Psoas muscle (tissue), 8 donors: ENCODE measurements around the gene CCNK. TPM values are rescaled to one million over a fixed set of nuclear protein-coding genes. Genes with fewer than 3 reads are reported as not detected.

Experiments used
- ATAC-seq, 4 donors: fragments of 200-7000 bp; cut with Tn5 transposase; one replicate each; pipeline ENCODE4 v1.9.1; 2020; ENCODE audit warnings: moderate library complexity in 3 of 4, mild to moderate bottlenecking in 2 of 4
- DNase-seq, 2 donors: peaks; one replicate each; pipeline ENCODE4 v3.0.0-alpha.2; 2020
- H3K27ac ChIP-seq: fragments of 200-600 bp; one replicate; pipeline ENCODE4 v1.8.0; 2022
- H3K27me3 ChIP-seq, 3 donors: fragments of 200-600 bp in 1 of 3; one replicate each; pipeline versions ENCODE4 v1.6.1 to v1.8.0; 2013 to 2022; ENCODE audit warnings: low read length in 2 of 3, mild to moderate bottlenecking in 2 of 3, moderate library complexity in 1 of 3; ENCODE audit not compliant: insufficient read depth in 3 of 3
- H3K36me3 ChIP-seq, 2 donors: fragments of 200-600 bp in 1 of 2; one replicate each; pipeline versions ENCODE4 v1.6.1 to v1.8.0; 2013 to 2022; ENCODE audit warnings: low read depth in 1 of 2, mild to moderate bottlenecking in 1 of 2, moderate library complexity in 1 of 2; ENCODE audit not compliant: insufficient read depth in 1 of 2
- H3K4me1 ChIP-seq: fragments of 200-600 bp; one replicate; pipeline ENCODE4 v1.8.0; 2022
- H3K4me3 ChIP-seq: fragments of 200-600 bp; one replicate; pipeline ENCODE4 v1.8.0; 2022; ENCODE audit warnings: mild to moderate bottlenecking
- H3K9me3 ChIP-seq: fragments of 200-600 bp; one replicate; pipeline ENCODE4 v1.8.0; 2022
- WGBS, 3 donors: extraction: QIAGEN DNeasy Blood & Tissue Kit; methylation state at CpG; one replicate each; pipeline versions ENCODE4 v1.1.6 to v1.1.7; 2013; 5-methylcytosine and 5-hydroxymethylcytosine counted together
- intact Hi-C, 2 donors: fragments of 100-400 bp; cut with DNase I; formaldehyde crosslinking; loops; one replicate each; pipeline versions ENCODE4 v1.11.0 to v1.14.2; 2022
- polyA plus RNA-seq, 3 donors: library from polyadenylated mRNA; stranded (reverse); fragments of 200-250 nt; gene quantifications; one replicate each; pipeline ENCODE4 v1.2.3, GENCODE V29; 2013
- total RNA-seq, 4 donors: library from RNA; stranded (reverse); fragmentation: NEBNext Ultra II Directional in 2 of 4; extraction: Animal tissue kit (Norgen Biotek cat#: 25700) in 2 of 4; gene quantifications; one replicate each; pipeline versions ENCODE4 v1.2.1 to v1.2.4, GENCODE V29; 2021 to 2023
- TF ChIP-seq, protein P1 (sequence below): fragments of 200-600 bp; IDR thresholded peaks from one replicate; pipeline ENCODE4 v1.8.0; 2022; ENCODE audit warnings: antibody characterized with exemption
- donor health status: healthy with polysubstance abuse.
- donor health status: DM: no; HTN: no; CAD: no; lungs with moderate emphysema.
- donor health status: Bipolar disorder and iron deficiency.
- donor health status: healthy.
- donor health status: DM: yes; HTN: yes; CAD: no.
- donor health status: DM: no; HTN: no; CAD: no.
- donor health status: DM: no; HTN: no; CAD: no.
- donor health status: DM: yes; HTN: yes; CAD: no.

CCNK gene
- total and polyA plus RNA-seq, 7 donors, result 17.6 to 53.2 (median 39.8) TPM

DNA sequence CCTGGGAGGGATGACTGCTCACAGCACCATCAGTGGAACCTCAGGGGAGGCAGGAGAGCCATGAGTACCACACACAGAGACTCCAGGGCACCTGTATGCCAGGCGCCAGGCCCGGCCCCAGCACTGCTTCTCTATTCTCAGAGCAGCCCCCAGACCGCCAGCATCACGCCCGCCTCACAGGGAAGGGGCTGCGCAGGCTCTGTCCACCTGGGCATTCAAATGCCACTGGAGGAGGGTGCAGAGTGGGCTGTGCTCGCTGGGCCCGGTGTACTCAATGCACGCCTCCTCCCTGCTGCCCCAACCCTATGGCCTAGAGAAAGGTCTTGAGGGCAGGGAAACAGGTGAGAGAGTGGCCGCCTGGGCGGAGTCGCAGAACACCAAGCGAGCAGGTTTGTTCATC, 79.2 kb downstream of the CCNK start:
- H3K4me3 ChIP-seq, result no peak overlapping the region
- H3K9me3 ChIP-seq, result no peaks in the 10 kb centered on the region
- DNase-seq, result no peak
- H3K4me1 ChIP-seq, result peaks cover 12% of the 10 kb centered on the region
- WGBS, 3 donors, result 89 to 95% (median 95%) methylated on average over 13 of the region's 13 CpGs
- intact Hi-C loops, result loop anchor here in 1 of 2 donors (5.0 kb wide), 1 partner anchor 72 kb away; no protein-coding TSS in a partner anchor
- ATAC-seq, result no peak
- no peak overlapping the region for H3K27ac ChIP-seq
- no peaks in the 10 kb centered on the region for H3K36me3 ChIP-seq
- no peaks in the 10 kb centered on the region for H3K27me3 ChIP-seq
- TF ChIP-seq, protein P1, sequence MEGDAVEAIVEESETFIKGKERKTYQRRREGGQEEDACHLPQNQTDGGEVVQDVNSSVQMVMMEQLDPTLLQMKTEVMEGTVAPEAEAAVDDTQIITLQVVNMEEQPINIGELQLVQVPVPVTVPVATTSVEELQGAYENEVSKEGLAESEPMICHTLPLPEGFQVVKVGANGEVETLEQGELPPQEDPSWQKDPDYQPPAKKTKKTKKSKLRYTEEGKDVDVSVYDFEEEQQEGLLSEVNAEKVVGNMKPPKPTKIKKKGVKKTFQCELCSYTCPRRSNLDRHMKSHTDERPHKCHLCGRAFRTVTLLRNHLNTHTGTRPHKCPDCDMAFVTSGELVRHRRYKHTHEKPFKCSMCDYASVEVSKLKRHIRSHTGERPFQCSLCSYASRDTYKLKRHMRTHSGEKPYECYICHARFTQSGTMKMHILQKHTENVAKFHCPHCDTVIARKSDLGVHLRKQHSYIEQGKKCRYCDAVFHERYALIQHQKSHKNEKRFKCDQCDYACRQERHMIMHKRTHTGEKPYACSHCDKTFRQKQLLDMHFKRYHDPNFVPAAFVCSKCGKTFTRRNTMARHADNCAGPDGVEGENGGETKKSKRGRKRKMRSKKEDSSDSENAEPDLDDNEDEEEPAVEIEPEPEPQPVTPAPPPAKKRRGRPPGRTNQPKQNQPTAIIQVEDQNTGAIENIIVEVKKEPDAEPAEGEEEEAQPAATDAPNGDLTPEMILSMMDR, result no peak

DNA sequence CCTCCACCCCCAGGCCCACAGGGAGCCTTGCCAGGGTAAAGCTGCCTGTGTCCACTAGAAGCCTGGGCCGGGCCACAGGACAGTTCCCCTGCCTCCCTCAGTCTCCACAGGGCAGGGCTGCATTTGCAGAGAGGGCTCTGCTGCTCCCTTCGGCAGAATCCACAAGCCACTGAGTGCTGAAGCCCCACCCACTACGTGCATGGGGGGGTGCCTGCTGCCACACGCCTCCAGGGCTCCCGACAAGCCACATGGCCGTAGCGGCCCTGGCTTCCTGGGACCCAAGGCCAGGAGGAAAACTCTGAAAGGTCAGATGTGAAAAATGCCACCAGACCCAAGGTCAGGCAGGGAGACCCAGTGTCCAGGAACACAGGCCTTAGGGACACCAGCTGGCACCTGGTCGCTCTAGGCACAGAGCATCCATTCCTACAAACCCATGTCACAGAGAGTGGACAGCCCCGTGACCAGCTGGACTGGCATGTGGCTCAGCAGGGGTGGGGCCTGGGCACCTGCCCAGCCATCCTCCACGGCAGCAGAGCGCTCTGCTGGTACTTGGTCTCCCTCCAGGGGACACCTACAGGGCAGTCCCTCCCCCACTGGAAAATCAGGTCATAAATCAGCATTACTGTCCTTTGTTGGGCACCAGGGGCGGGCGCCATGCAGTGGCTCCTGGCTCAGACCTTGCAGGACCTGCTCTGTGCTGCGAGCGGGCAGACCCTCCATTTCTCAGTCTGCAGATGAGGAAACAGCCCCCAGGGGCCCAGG, 79.9 kb downstream of the CCNK start:
- ATAC-seq (peak; percentile 36 to 74 (median 46)), DNase-seq (no peak)
- Histone ChIP-seq H3K27me3 (no peaks in the 10 kb centered on the region), H3K36me3 (no peaks in the 10 kb centered on the region), H3K9me3 (no peaks in the 10 kb centered on the region), H3K4me3 (no peak overlapping the region), H3K27ac (no peak overlapping the region), H3K4me1 (peaks cover 18% of the 10 kb centered on the region)
- 48 to 52% (median 51%) methylated on average over 14 to 15 of the region's 15 CpGs for WGBS, 3 donors
- intact Hi-C loops, result loop anchor here in 1 of 2 donors (5.0 kb wide), 1 partner anchor 71 kb away; no protein-coding TSS in a partner anchor
- TF ChIP-seq, protein P1, result no peak

DNA sequence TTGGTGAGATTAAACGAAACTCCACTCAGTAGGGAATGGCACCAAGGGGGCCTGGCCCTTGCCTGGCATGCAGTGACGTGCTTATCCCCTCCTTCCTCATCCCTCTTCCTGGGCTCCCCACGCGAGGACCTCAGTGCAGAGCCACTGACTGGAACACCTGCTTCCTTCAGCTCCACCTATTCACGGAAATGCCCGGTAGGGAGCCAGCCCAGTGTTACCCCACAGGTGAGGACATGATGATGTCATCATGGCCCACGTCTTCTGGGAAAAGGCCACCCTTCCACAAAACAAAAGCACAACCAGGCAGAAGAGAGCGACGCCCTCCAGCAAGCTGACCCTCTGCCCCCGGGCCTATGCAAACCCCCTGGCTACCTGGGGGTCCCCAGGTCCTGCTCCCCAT, 80.7 kb downstream of the CCNK start:
- no peaks in the 10 kb centered on the region for H3K36me3 ChIP-seq
- H3K4me3 ChIP-seq, result no peak overlapping the region
- WGBS, 3 donors, result 84 to 89% (median 85%) methylated on average over 8 to 10 of the region's 10 CpGs
- ATAC-seq, result no peak
- H3K27ac ChIP-seq, result no peak overlapping the region
- intact Hi-C loops, result loop anchor here (2.0 to 5.0 kb wide), 2 partner anchors 67 to 70 kb away; no protein-coding TSS in a partner anchor
- TF ChIP-seq, protein P1, result no peak
- H3K9me3 ChIP-seq, result no peaks in the 10 kb centered on the region
- DNase-seq, result no peak
- H3K4me1 ChIP-seq, result peaks cover 25% of the 10 kb centered on the region
- H3K27me3 ChIP-seq, result no peaks in the 10 kb centered on the region

Other genes starting within 250 kb of the CCNK start
- under 1 TPM in 3 of 4 donors, not detected in 1; 0.15 to 0.34 (median 0.17) TPM for gene BCL11B, start 209.2 kb upstream of the CCNK start, total RNA-seq
- under 1 TPM in 2 of 3 donors, not detected in 1; 0.01 to 0.03 TPM for gene BCL11B, start 209.2 kb upstream of the CCNK start, polyA plus RNA-seq
- gene SETD3, start 550 bp upstream of the CCNK start, total RNA-seq, result 100 to 1,000 TPM in 3 of 4 donors, 10 to 100 TPM in 1; 88.6 to 128 (median 125) TPM
- gene SETD3, start 550 bp upstream of the CCNK start, polyA plus RNA-seq, result 100 to 1,000 TPM in 2 of 3 donors, 10 to 100 TPM in 1; 84.0 to 177 (median 113) TPM
- gene CCDC85C, start 122.8 kb downstream of the CCNK start, total RNA-seq, result 10 to 100 TPM in 2 of 4 donors, 1 to 10 TPM in 2; 5.8 to 21.0 (median 9.9) TPM
- 10 to 100 TPM in 1 of 3 donors, 1 to 10 TPM in 2; 1.8 to 10.8 (median 4.4) TPM for gene CCDC85C, start 122.8 kb downstream of the CCNK start, polyA plus RNA-seq
- under 1 TPM; 0.32 to 0.86 (median 0.62) TPM for gene HHIPL1, start 163.7 kb downstream of the CCNK start, total RNA-seq
- gene HHIPL1, start 163.7 kb downstream of the CCNK start, polyA plus RNA-seq, result under 1 TPM; 0.12 to 0.18 (median 0.17) TPM
- 1 to 10 TPM in 1 of 4 donors, under 1 TPM in 3; 0.50 to 1.5 (median 0.83) TPM for gene CYP46A1, start 202.9 kb downstream of the CCNK start, total RNA-seq
- gene CYP46A1, start 202.9 kb downstream of the CCNK start, polyA plus RNA-seq, result under 1 TPM; 0.09 to 0.35 (median 0.26) TPM